ENCODE results near the gene DAP. TPM values are rescaled to one million over a fixed set of nuclear protein-coding genes. Genes with fewer than 3 reads are reported as not detected.

Gene DAP
- total and polyA plus RNA-seq, 7 experiments from 2014 or later: 31.9 to 91.6 (median 43.0) TPM

- no peak for DNase-seq
- H3K27ac ChIP-seq (ENCODE audit: low read depth, low read length): no peak overlapping the region
- no peaks in the 10 kb centered on the region for H3K27me3 ChIP-seq (ENCODE audit: control insufficient read depth in 2 of 2, insufficient read depth in 2 of 2, low read length in 2 of 2)
Measured at GRCh38 chr5:10709933-10710332, 51.1 kb downstream of the DAP start.

DNA sequence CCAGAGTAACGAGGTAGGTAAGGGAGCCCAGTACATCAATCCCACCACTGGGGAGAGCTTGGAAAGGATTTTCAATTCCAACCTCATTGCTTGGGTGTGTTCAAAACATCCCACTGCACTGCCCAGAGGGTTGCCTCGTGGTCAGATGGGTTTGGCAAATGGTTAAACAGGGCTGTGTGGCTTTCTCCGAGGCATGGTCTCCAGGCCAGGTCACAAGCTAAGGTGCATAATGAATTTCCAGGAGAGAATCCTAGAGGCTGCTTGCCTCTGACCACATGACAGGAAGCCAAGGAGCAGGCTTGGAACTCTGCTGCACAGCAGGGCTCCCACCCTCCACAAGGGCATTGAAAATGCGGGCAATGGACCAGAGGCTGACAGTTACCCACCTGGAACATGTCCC, 51.6 kb downstream of the DAP start:
- Mint-ChIP-seq H3K36me3 (peaks cover 0 to 21% (median 5%) of the 10 kb centered on the region in 5 donors), H3K9me3 (no peaks in the 10 kb centered on the region), H3K4me3 (no peak overlapping the region), H3K27ac (no peak overlapping the region), H3K27me3 (no peaks in the 10 kb centered on the region), H3K4me1 (peaks cover 30 to 51% (median 38%) of the 10 kb centered on the region in 7 donors)
- H3K27ac ChIP-seq (ENCODE audit: low read depth, low read length): no peak overlapping the region
- peaks cover 7 to 11% of the 10 kb centered on the region in 2 donors for H3K4me1 ChIP-seq (ENCODE audit: control insufficient read depth in 2 of 2, insufficient read depth in 2 of 2, low read length in 2 of 2)
- intact Hi-C loops (cut with micrococcal nuclease): no loop called here
- no peaks in the 10 kb centered on the region for H3K27me3 ChIP-seq (ENCODE audit: control insufficient read depth in 2 of 2, insufficient read depth in 2 of 2, low read length in 2 of 2)
- ATAC-seq: no peak
- no peak overlapping the region for H3K4me3 ChIP-seq (ENCODE audit: low read length)
- ChIA-PET POLR2A (no interaction called here), CTCF (no interaction called here)
- no peaks in the 10 kb centered on the region for H3K36me3 ChIP-seq (ENCODE audit: control insufficient read depth in 2 of 3, insufficient read depth in 3 of 3, low read length in 3 of 3)
- no peak for DNase-seq
- H3K9me3 ChIP-seq (ENCODE audit: control insufficient read depth in 2 of 3, low read length in 3 of 3): no peaks in the 10 kb centered on the region

More at GRCh38 chr5:10709933-10710332, 51.1 kb downstream of the DAP start:
- Histone ChIP-seq H3K4me1 (ENCODE audit: control insufficient read depth in 2 of 2, insufficient read depth in 2 of 2, low read length in 2 of 2) (peaks cover 4 to 6% of the 10 kb centered on the region in 2 donors), H3K36me3 (ENCODE audit: control insufficient read depth in 2 of 3, insufficient read depth in 3 of 3, low read length in 3 of 3) (no peaks in the 10 kb centered on the region), H3K4me3 (ENCODE audit: low read length) (no peak overlapping the region), H3K9me3 (ENCODE audit: control insufficient read depth in 2 of 3, low read length in 3 of 3) (no peaks in the 10 kb centered on the region)
- Mint-ChIP-seq H3K27me3 (no peaks in the 10 kb centered on the region), H3K9me3 (no peaks in the 10 kb centered on the region), H3K4me1 (peaks cover 25 to 46% (median 35%) of the 10 kb centered on the region in 7 donors), H3K27ac (no peak overlapping the region), H3K4me3 (no peak overlapping the region), H3K36me3 (peaks cover 0 to 26% (median 10%) of the 10 kb centered on the region in 5 donors)
- ChIA-PET CTCF (no interaction called here), POLR2A (no interaction called here)
- intact Hi-C loops (cut with micrococcal nuclease): no loop called here
- ATAC-seq: no peak

DNA sequence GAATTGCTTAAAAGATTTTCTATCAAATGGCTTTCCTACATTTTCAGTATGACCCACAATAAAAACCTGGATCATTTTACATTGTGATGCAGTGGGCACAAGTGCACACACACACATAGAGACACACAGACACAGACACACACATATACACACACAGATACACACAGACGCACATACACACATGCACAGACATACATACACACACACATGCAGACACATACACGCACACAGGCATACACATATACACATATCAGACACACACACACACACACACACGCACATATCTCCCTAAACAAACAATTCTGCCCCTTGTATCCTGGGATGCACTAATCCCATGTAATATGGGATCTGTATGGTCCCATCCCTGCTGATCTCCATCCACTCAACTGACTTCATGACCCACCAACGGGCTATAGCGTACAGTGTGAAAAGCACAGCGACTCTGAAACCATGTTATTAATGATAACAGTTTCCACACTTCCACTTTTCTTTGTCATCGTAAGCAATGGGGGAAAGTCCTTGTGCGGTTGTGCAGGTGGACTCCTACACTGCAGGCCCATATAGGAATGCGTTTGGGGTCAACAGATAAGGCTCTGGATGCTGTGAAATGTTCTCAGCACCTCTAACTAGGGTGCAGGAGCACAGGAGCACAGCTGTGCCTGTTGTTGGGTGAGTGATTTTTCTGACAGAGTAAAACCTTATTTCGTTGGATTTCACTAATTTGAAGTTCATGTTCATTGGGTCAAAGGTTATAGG, 52.7 kb downstream of the DAP start:
- H3K27ac Mint-ChIP-seq: peak overlapping the region in 1 of 9 donors; percentile 27
- DNase-seq: no peak
- H3K9me3 Mint-ChIP-seq: no peaks in the 10 kb centered on the region
- Histone ChIP-seq H3K4me1 (ENCODE audit: control insufficient read depth in 2 of 2, insufficient read depth in 2 of 2, low read length in 2 of 2) (peaks cover 7 to 14% of the 10 kb centered on the region in 2 donors), H3K27me3 (ENCODE audit: control insufficient read depth in 2 of 2, insufficient read depth in 2 of 2, low read length in 2 of 2) (no peaks in the 10 kb centered on the region), H3K4me3 (ENCODE audit: low read length) (no peak overlapping the region), H3K27ac (ENCODE audit: low read depth, low read length) (no peak overlapping the region), H3K36me3 (ENCODE audit: control insufficient read depth in 2 of 3, insufficient read depth in 3 of 3, low read length in 3 of 3) (no peaks in the 10 kb centered on the region), H3K9me3 (ENCODE audit: control insufficient read depth in 2 of 3, low read length in 3 of 3) (no peaks in the 10 kb centered on the region)
- peaks cover 33 to 54% (median 38%) of the 10 kb centered on the region in 7 donors for H3K4me1 Mint-ChIP-seq
- no peaks in the 10 kb centered on the region for H3K27me3 Mint-ChIP-seq
- peaks cover 0 to 14% (median 0%) of the 10 kb centered on the region in 5 donors for H3K36me3 Mint-ChIP-seq
- no peak for ATAC-seq
- POLR2A ChIA-PET: no interaction called here
- CTCF ChIA-PET: no interaction called here
- no peak overlapping the region for H3K4me3 Mint-ChIP-seq
- intact Hi-C loops (cut with micrococcal nuclease): no loop called here

DNA sequence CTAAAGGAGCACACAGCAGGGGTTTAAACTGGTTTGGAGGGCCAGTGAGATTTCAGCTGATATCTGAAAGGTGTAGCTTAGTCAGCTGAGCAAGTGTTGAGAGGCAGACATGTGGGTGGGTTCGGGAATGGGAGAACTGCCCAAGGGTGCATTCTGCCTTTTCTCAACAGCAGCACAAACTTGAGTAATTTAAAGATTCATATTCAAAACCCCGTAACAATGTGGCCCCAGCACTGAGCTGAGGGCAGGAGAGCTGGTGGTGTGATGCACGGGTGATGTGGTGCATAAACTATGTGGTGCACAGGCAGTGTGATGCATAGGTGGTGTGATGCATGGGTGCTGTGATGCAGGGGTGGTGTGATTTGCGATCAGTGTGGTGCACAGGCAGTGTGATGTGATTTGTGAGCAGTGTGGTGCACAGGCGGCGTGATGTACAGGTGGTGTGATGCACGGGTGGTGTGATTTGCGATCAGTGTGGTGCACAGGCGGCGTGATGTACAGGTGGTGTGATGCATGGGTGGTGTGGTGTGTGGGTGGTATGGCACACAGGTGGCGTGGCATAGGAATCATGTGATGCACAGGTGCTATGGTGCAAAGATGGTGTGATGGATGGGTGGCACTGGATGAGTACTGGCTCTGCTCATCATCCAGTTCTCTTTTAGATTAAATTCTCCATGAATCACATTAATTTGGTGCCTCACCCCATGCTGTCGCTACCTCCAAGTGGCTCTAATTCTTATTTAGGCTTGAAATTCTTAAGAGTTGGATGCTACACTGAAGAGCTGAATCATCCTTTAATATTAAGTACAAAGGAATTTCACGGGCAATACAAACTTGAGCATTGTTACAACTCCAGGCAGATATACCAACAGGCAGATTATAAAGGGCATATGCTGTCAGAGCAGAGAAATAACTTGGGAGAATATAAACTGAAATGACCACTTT, 53.6 kb downstream of the DAP start:
- H3K4me1 ChIP-seq (ENCODE audit: control insufficient read depth in 2 of 2, insufficient read depth in 2 of 2, low read length in 2 of 2): peaks cover 7 to 14% of the 10 kb centered on the region in 2 donors
- Mint-ChIP-seq H3K36me3 (peaks cover 0 to 7% (median 0%) of the 10 kb centered on the region in 5 donors), H3K4me1 (peaks cover 28 to 54% (median 38%) of the 10 kb centered on the region in 7 donors), H3K9me3 (no peaks in the 10 kb centered on the region), H3K27ac (peak overlapping the region in 3 of 9 donors; percentile 5 to 49 (median 33)), H3K27me3 (no peaks in the 10 kb centered on the region), H3K4me3 (no peak overlapping the region)
- H3K27me3 ChIP-seq (ENCODE audit: control insufficient read depth in 2 of 2, insufficient read depth in 2 of 2, low read length in 2 of 2): no peaks in the 10 kb centered on the region
- no peak overlapping the region for H3K27ac ChIP-seq (ENCODE audit: low read depth, low read length)
- no peaks in the 10 kb centered on the region for H3K36me3 ChIP-seq (ENCODE audit: control insufficient read depth in 2 of 3, insufficient read depth in 3 of 3, low read length in 3 of 3)
- ATAC-seq: no peak
- no peaks in the 10 kb centered on the region for H3K9me3 ChIP-seq (ENCODE audit: control insufficient read depth in 2 of 3, low read length in 3 of 3)
- H3K4me3 ChIP-seq (ENCODE audit: low read length): no peak overlapping the region
- intact Hi-C loops (cut with micrococcal nuclease): no loop called here
- CTCF ChIA-PET: no interaction called here
- no peak for DNase-seq
- POLR2A ChIA-PET: no interaction called here

DNA sequence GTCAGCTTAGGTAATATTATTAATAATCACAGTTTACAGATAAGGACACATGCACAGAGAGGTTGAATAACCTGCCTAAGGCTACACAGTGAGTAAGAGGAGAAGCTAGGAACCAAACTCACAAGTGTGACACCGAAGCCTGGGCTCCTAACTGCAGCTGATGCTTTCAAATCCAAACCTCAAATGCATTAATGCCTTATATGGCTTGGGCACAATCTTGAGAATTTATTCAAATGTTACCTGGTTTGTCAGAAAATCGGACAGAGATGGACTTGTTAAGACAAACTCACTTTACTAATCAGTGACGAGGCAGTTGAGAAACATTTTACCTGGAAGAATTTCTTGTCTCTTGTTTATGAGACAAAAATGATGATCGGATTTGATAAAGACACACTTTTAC, 54.7 kb downstream of the DAP start:
- H3K36me3 Mint-ChIP-seq: peaks cover 0 to 7% (median 0%) of the 10 kb centered on the region in 5 donors
- Histone ChIP-seq H3K9me3 (ENCODE audit: control insufficient read depth in 2 of 3, low read length in 3 of 3) (no peaks in the 10 kb centered on the region), H3K27ac (ENCODE audit: low read depth, low read length) (no peak overlapping the region), H3K36me3 (ENCODE audit: control insufficient read depth in 2 of 3, insufficient read depth in 3 of 3, low read length in 3 of 3) (no peaks in the 10 kb centered on the region), H3K27me3 (ENCODE audit: control insufficient read depth in 2 of 2, insufficient read depth in 2 of 2, low read length in 2 of 2) (no peaks in the 10 kb centered on the region), H3K4me1 (ENCODE audit: control insufficient read depth in 2 of 2, insufficient read depth in 2 of 2, low read length in 2 of 2) (peaks cover 7 to 14% of the 10 kb centered on the region in 2 donors), H3K4me3 (ENCODE audit: low read length) (no peak overlapping the region)
- peak overlapping the region in 2 of 9 donors; percentile 9 to 47 for H3K27ac Mint-ChIP-seq
- no peak for DNase-seq
- POLR2A ChIA-PET: no interaction called here
- H3K27me3 Mint-ChIP-seq: no peaks in the 10 kb centered on the region
- no peaks in the 10 kb centered on the region for H3K9me3 Mint-ChIP-seq
- ATAC-seq: no peak
- H3K4me3 Mint-ChIP-seq: no peak overlapping the region
- peaks cover 28 to 49% (median 38%) of the 10 kb centered on the region in 7 donors for H3K4me1 Mint-ChIP-seq
- CTCF ChIA-PET: no interaction called here
- intact Hi-C loops (cut with micrococcal nuclease): no loop called here

- POLR2A ChIA-PET: no interaction called here
- no peak overlapping the region for H3K27ac ChIP-seq (ENCODE audit: low read depth, low read length)
Measured at GRCh38 chr5:10705747-10706146, 55.3 kb downstream of the DAP start.

More at GRCh38 chr5:10705747-10706146, 55.3 kb downstream of the DAP start:
- Mint-ChIP-seq H3K9me3 (no peaks in the 10 kb centered on the region), H3K27ac (peak overlapping the region in 6 of 9 donors; percentile 9 to 63 (median 36)), H3K4me3 (no peak overlapping the region), H3K4me1 (peaks cover 28 to 47% (median 38%) of the 10 kb centered on the region in 7 donors), H3K27me3 (no peaks in the 10 kb centered on the region), H3K36me3 (peaks cover 0 to 5% (median 0%) of the 10 kb centered on the region in 5 donors)
- CTCF ChIA-PET: no interaction called here
- Histone ChIP-seq H3K4me3 (ENCODE audit: low read length) (no peak overlapping the region), H3K9me3 (ENCODE audit: control insufficient read depth in 2 of 3, low read length in 3 of 3) (no peaks in the 10 kb centered on the region), H3K27me3 (ENCODE audit: control insufficient read depth in 2 of 2, insufficient read depth in 2 of 2, low read length in 2 of 2) (no peaks in the 10 kb centered on the region), H3K4me1 (ENCODE audit: control insufficient read depth in 2 of 2, insufficient read depth in 2 of 2, low read length in 2 of 2) (peaks cover 7 to 14% of the 10 kb centered on the region in 2 donors), H3K36me3 (ENCODE audit: control insufficient read depth in 2 of 3, insufficient read depth in 3 of 3, low read length in 3 of 3) (no peaks in the 10 kb centered on the region)
- intact Hi-C loops (cut with micrococcal nuclease): no loop called here
- DNase-seq (no peak), ATAC-seq (no peak)

Measured in naive thymus-derived CD4-positive, alpha-beta T cell (primary cell).